IMR-90 (cell line): ENCODE measurements around the gene ARL2. TPM values are rescaled to one million over a fixed set of nuclear protein-coding genes. Genes with fewer than 3 reads are reported as not detected.

Experiments
- ATAC-seq: fragments of 200-7000 bp; cut with Tn5 transposase; 2 replicates; pipeline ENCODE4 v1.9.1; 2020; ENCODE audit warnings: low read depth, mild to moderate bottlenecking, moderate library complexity
- BruUV-seq: library from RNA; stranded (reverse); fragments of 400-500 nt; replicated peaks from 2 replicates; lab custom pipeline; 2021; lab: Mats Ljungman, UMichigan
- CTCF ChIA-PET: fragments of 300-600 bp; formaldehyde crosslinking; extraction: SDS; loops from one replicate; lab custom pipeline; 2021; ENCODE audit warnings: antibody characterized with exemption; lab: Yijun Ruan, JAX
- POLR2A ChIA-PET: fragments of 300-600 bp; sonication (Branson Sonifier 250); formaldehyde crosslinking; loops from one replicate; lab custom pipeline; 2022; ENCODE audit warnings: antibody characterized with exemption; ENCODE audit not compliant: unreplicated experiment; lab: Charles Lee
- DNase-seq: peaks from one replicate; pipeline ENCODE4 v3.0.0; 2013
- H2AFZ ChIP-seq: replicated peaks from 2 replicates; pipeline ENCODE3; 2013; ENCODE audit warnings: low read length, mild to moderate bottlenecking; ENCODE audit not compliant: poor library complexity
- H2AK5ac ChIP-seq: 2 replicates; pipeline ENCODE4 v1.6.1; 2013; ENCODE audit warnings: low read depth, low read length, inconsistent platforms
- H2AK9ac ChIP-seq: replicated peaks from 2 replicates; pipeline ENCODE3; 2013; ENCODE audit warnings: mild to moderate bottlenecking, low read depth, low read length, moderate library complexity; ENCODE audit not compliant: poor library complexity
- H2BK120ac ChIP-seq: 2 replicates; pipeline ENCODE4 v1.6.1; 2013; ENCODE audit warnings: low read depth, low read length, inconsistent platforms
- H2BK15ac ChIP-seq: 3 replicates; pipeline ENCODE4 v1.6.1; 2013; ENCODE audit warnings: low read depth, low read length, inconsistent platforms
- H2BK20ac ChIP-seq: 2 replicates; pipeline ENCODE4 v1.6.1; 2013; ENCODE audit warnings: low read depth, mild to moderate bottlenecking, inconsistent platforms, low read length, moderate library complexity
- H2BK5ac ChIP-seq: 2 replicates; pipeline ENCODE4 v1.6.1; 2013; ENCODE audit warnings: mild to moderate bottlenecking, low read depth, low read length, inconsistent platforms; ENCODE audit not compliant: poor library complexity, severe bottlenecking
- H3K14ac ChIP-seq: replicated peaks from 2 replicates; pipeline ENCODE4 v1.6.1; 2013; ENCODE audit warnings: low read depth, low read length, inconsistent platforms
- H3K18ac ChIP-seq: 2 replicates; pipeline ENCODE4 v1.6.1; 2013; ENCODE audit warnings: low read depth, low read length, control low read depth
- H3K23ac ChIP-seq: 2 replicates; pipeline ENCODE4 v1.6.1; 2013; ENCODE audit warnings: low read depth, low read length, inconsistent platforms
- H3K27ac ChIP-seq: 2 replicates; pipeline ENCODE4 v1.5.1; 2013; ENCODE audit warnings: mild to moderate bottlenecking, control low read depth, low read length; ENCODE audit not compliant: insufficient read depth
- H3K27me3 ChIP-seq: 2 replicates; pipeline ENCODE4 v1.6.1; 2013; ENCODE audit warnings: low read length; ENCODE audit not compliant: control insufficient read depth, insufficient read depth
- H3K36me3 ChIP-seq: 2 replicates; pipeline ENCODE4 v1.6.1; 2013; ENCODE audit warnings: low read length, mixed read lengths; ENCODE audit not compliant: control insufficient read depth, insufficient read depth
- H3K4ac ChIP-seq: 2 replicates; pipeline ENCODE4 v1.6.1; 2013; ENCODE audit warnings: low read depth, low read length, inconsistent platforms
- H3K4me1 ChIP-seq: 2 replicates; pipeline ENCODE4 v1.6.1; 2013; ENCODE audit warnings: low read length, mixed read lengths; ENCODE audit not compliant: control insufficient read depth, insufficient read depth
- H3K4me2 ChIP-seq: 2 replicates; pipeline ENCODE4 v1.6.1; 2013; ENCODE audit warnings: low read depth, mild to moderate bottlenecking, control low read depth, low read length, moderate library complexity
- H3K4me3 ChIP-seq: 2 replicates; pipeline ENCODE4 v1.5.1; 2013; ENCODE audit warnings: low read depth, mild to moderate bottlenecking, control low read depth, low read length, moderate library complexity; ENCODE audit not compliant: insufficient read depth
- H3K56ac ChIP-seq: 2 replicates; pipeline ENCODE4 v1.6.1; 2013; ENCODE audit warnings: low read length, inconsistent platforms; ENCODE audit not compliant: insufficient read depth; ENCODE audit errors: extremely low read depth
- H3K79me1 ChIP-seq, 2 experiments: 2 replicates each; pipeline ENCODE4 v1.6.1; 2013; ENCODE audit warnings: low read length in 2 of 2, inconsistent platforms in 1 of 2, low read depth in 1 of 2
- H3K9ac ChIP-seq: 2 replicates; pipeline ENCODE4 v1.6.1; 2013; ENCODE audit warnings: low read depth, low read length, control low read depth
- H3K9me1 ChIP-seq: 2 replicates; pipeline ENCODE4 v1.6.1; 2013; ENCODE audit warnings: low read length, inconsistent platforms; ENCODE audit not compliant: insufficient read depth
- H3K9me3 ChIP-seq: 2 replicates; pipeline ENCODE4 v1.6.1; 2013; ENCODE audit warnings: low read length; ENCODE audit not compliant: control insufficient read depth, insufficient read depth
- H4K20me1 ChIP-seq: 2 replicates; pipeline ENCODE4 v1.6.1; 2013; ENCODE audit warnings: low read length, inconsistent platforms; ENCODE audit not compliant: insufficient read depth
- H4K5ac ChIP-seq: 2 replicates; pipeline ENCODE4 v1.6.1; 2013; ENCODE audit warnings: mild to moderate bottlenecking, low read depth, low read length, control low read depth
- H4K8ac ChIP-seq, 2 experiments: 2 replicates each; pipeline ENCODE4 v1.6.1; 2013; ENCODE audit warnings: low read depth in 2 of 2, low read length in 2 of 2, control low read depth in 1 of 2, inconsistent platforms in 1 of 2
- H4K91ac ChIP-seq: 2 replicates; pipeline ENCODE4 v1.6.1; 2013; ENCODE audit warnings: low read depth, low read length, inconsistent platforms; ENCODE audit not compliant: insufficient read depth
- BHLHE40 ChIP-seq: fragments of 150-350 bp; IDR thresholded peaks from 2 replicates; pipeline ENCODE4 v1.6.1; 2016; ENCODE audit warnings: mild to moderate bottlenecking, low read depth, low read length
- CEBPB ChIP-seq: IDR thresholded peaks from 2 replicates; pipeline ENCODE4 v1.6.1; 2012; ENCODE audit warnings: low read depth, low read length, improper control_type of control experiment
- CHD1 ChIP-seq: IDR thresholded peaks from 2 replicates; pipeline ENCODE4 v1.6.1; 2012; ENCODE audit warnings: low read depth, low read length, improper control_type of control experiment
- FOS ChIP-seq: fragments of 150-350 bp; IDR thresholded peaks from 2 replicates; pipeline ENCODE4 v1.6.1; 2016; ENCODE audit warnings: low read depth, low read length
- MAFK ChIP-seq: IDR thresholded peaks from 2 replicates; pipeline ENCODE4 v1.6.1; 2012; ENCODE audit warnings: low read depth, low read length, improper control_type of control experiment
- MAZ ChIP-seq: IDR thresholded peaks from 2 replicates; pipeline ENCODE4 v1.6.1; 2012; ENCODE audit warnings: low read depth, mild to moderate bottlenecking, low read length, improper control_type of control experiment, moderate library complexity, borderline replicate concordance
- NFE2L2 ChIP-seq: fragments of 150-350 bp; IDR thresholded peaks from 2 replicates; pipeline ENCODE4 v1.6.1; 2016; ENCODE audit warnings: low read depth, mild to moderate bottlenecking, low read length
- POLR2A ChIP-seq: IDR thresholded peaks from 2 replicates; pipeline ENCODE4 v1.6.1; 2012; ENCODE audit warnings: mild to moderate bottlenecking, low read depth, low read length
- RAD21 ChIP-seq: IDR thresholded peaks from 2 replicates; pipeline ENCODE4 v1.6.1; 2012; ENCODE audit warnings: low read length, improper control_type of control experiment
- RCOR1 ChIP-seq: IDR thresholded peaks from 2 replicates; pipeline ENCODE4 v1.6.1; 2012; ENCODE audit warnings: mild to moderate bottlenecking, low read length, improper control_type of control experiment; ENCODE audit not compliant: insufficient replicate concordance
- SMC3 ChIP-seq: fragments of 150-350 bp; IDR thresholded peaks from 2 replicates; pipeline ENCODE4 v1.6.1; 2016; ENCODE audit warnings: low read depth, mild to moderate bottlenecking, antibody characterized with exemption, low read length, moderate library complexity
- WGBS, 2 experiments: methylation state at CpG; one replicate each; pipeline versions ENCODE4 v1.1.5 to v1.1.7; 2013; ENCODE audit warnings: missing lambda C conversion rate in 2 of 2; ENCODE audit not compliant: insufficient read length in 1 of 2; ENCODE audit errors: extremely low coverage in 2 of 2; 5-methylcytosine and 5-hydroxymethylcytosine counted together
- dilution Hi-C: fragments of 300-500 bp; cut with HindIII; formaldehyde crosslinking; loops from one replicate; pipeline ENCODE4 v1.14.3; 2018; ENCODE audit warnings: low sequenced_read_pairs; ENCODE audit not compliant: unreplicated experiment
- in situ Hi-C: fragments of 300-500 bp; cut with MboI; formaldehyde crosslinking; loops from 3 replicates; pipeline ENCODE4 v1.14.3; 2019; ENCODE audit warnings: low sequenced_read_pairs, inconsistent platforms, mixed read lengths
- intact Hi-C: fragments of 100-400 bp; cut with micrococcal nuclease; formaldehyde crosslinking; loops from 2 replicates; pipeline ENCODE4 v1.10.0; 2022
- polyA plus RNA-seq, 3 experiments: library from polyadenylated mRNA; depleted of rRNA; stranded (reverse); fragments of >200 nt; gene quantifications; 2 replicates each; pipeline ENCODE4 v1.2.3, GENCODE V29; 2012; ENCODE audit warnings: low replicate concordance in 1 of 3
- total RNA-seq: library from RNA; depleted of rRNA; stranded (reverse); fragments of >200 nt; gene quantifications from 2 replicates; pipeline ENCODE4 v1.2.3, GENCODE V29; 2012
- TF ChIP-seq, protein P1 (sequence below): fragments of 150-350 bp; IDR thresholded peaks from 2 replicates; pipeline ENCODE4 v1.6.1; 2017; ENCODE audit warnings: mild to moderate bottlenecking, antibody characterized with exemption, low read length, low read depth
- TF ChIP-seq, protein P2 (sequence below): fragments of 150-350 bp; IDR thresholded peaks from 2 replicates; pipeline ENCODE4 v1.6.1; 2016; ENCODE audit warnings: low read depth, mild to moderate bottlenecking, low read length, moderate library complexity, borderline replicate concordance

The ARL2 gene
- total and polyA plus RNA-seq, 2 of the 4 experiments (the other 2 are of a cell fraction): 48.9 to 152 TPM

DNA sequence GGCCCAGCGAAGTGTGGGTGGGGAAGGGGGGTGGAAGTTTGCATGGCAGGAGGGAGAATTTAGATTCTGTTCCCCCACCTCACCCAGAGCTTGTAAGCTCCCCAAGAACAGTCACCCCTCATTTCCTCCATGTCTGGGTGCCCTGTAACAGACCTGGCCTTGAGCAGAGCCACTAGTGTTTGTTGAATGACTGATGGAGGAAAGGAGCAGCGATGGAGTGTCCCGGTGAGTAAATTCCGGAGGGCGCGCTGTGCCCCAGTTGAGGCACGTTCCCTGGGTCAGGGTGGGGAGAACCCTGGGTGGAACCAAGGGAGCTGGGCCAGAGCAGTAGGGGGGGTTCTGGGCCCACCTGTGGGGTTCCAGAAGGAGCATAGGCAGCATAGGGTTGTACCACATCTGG lies 43.6 kb downstream of the ARL2 start:
- Histone ChIP-seq H4K5ac (no peak overlapping the region), H4K20me1 (no peaks in the 10 kb centered on the region), H3K9me1 (peaks cover 5% of the 10 kb centered on the region; the same call in 1 of the 2 replicates), H2AK9ac (no peak overlapping the region), H3K9ac (no peak overlapping the region), H3K23ac (no peak overlapping the region), H3K27me3 (peaks cover 24% of the 10 kb centered on the region; the same call in 1 of the 2 replicates), H3K79me1 (no peaks in the 10 kb centered on the region), H3K4me2 (no peak overlapping the region), H2BK120ac (no peak overlapping the region), H2BK20ac (no peak overlapping the region), H3K4ac (no peak overlapping the region), H3K36me3 (no peaks in the 10 kb centered on the region), H2AFZ (no peak overlapping the region), H2BK15ac (no peak overlapping the region), H3K4me3 (no peak overlapping the region), H2BK5ac (no peak overlapping the region), H3K4me1 (no peaks in the 10 kb centered on the region), H4K91ac (no peak overlapping the region), H2AK5ac (no peak overlapping the region), H3K56ac (no peak overlapping the region), H3K14ac (no peak overlapping the region), H3K27ac (no peak overlapping the region), H3K9me3 (no peaks in the 10 kb centered on the region), H4K8ac (no peak overlapping the region), H3K18ac (no peak overlapping the region)
- in situ Hi-C loops: no loop called here
- 100% methylated on average over 1 of the region's 7 CpGs; no CpG with 5 or more reads in 1 of the 2 experiments for WGBS, 2 experiments
- dilution Hi-C loops: no loop called here
- intact Hi-C loops: no loop called here
- ChIA-PET POLR2A (no interaction called here), CTCF (interaction anchor here (1.0 kb wide), 1 partner anchor 14 kb away, joined by 3 read pairs; no protein-coding TSS in a partner anchor)
- no peak for DNase-seq
- no TSS peak for BruUV-seq
- TF ChIP-seq BHLHE40: no peak
- TF ChIP-seq RAD21: no peak
- TF ChIP-seq MAFK: no peak
- TF ChIP-seq CEBPB: no peak
- TF ChIP-seq POLR2A: no peak
- no peak for TF ChIP-seq NFE2L2
- TF ChIP-seq RCOR1: no peak
- TF ChIP-seq, protein P1, sequence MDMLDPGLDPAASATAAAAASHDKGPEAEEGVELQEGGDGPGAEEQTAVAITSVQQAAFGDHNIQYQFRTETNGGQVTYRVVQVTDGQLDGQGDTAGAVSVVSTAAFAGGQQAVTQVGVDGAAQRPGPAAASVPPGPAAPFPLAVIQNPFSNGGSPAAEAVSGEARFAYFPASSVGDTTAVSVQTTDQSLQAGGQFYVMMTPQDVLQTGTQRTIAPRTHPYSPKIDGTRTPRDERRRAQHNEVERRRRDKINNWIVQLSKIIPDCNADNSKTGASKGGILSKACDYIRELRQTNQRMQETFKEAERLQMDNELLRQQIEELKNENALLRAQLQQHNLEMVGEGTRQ: no peak
- TF ChIP-seq, protein P2, sequence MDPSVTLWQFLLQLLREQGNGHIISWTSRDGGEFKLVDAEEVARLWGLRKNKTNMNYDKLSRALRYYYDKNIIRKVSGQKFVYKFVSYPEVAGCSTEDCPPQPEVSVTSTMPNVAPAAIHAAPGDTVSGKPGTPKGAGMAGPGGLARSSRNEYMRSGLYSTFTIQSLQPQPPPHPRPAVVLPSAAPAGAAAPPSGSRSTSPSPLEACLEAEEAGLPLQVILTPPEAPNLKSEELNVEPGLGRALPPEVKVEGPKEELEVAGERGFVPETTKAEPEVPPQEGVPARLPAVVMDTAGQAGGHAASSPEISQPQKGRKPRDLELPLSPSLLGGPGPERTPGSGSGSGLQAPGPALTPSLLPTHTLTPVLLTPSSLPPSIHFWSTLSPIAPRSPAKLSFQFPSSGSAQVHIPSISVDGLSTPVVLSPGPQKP: no peak
- TF ChIP-seq FOS: no peak
- TF ChIP-seq CHD1: no peak
- no peak for TF ChIP-seq SMC3
- no peak for TF ChIP-seq MAZ
- no peak for ATAC-seq
